ENCODE data around the gene C10orf67. TPM values are rescaled to one million over a fixed set of nuclear protein-coding genes. Genes with fewer than 3 reads are reported as not detected.
"Not testable (repeated sequence)": the region's sequence is repeated elsewhere in the genome, so short reads cannot be mapped to it uniquely, and the experiment has no call there.

C10orf67 gene
- total RNA-seq, 1 experiment from 2014 or later = 0.07 TPM

DNA sequence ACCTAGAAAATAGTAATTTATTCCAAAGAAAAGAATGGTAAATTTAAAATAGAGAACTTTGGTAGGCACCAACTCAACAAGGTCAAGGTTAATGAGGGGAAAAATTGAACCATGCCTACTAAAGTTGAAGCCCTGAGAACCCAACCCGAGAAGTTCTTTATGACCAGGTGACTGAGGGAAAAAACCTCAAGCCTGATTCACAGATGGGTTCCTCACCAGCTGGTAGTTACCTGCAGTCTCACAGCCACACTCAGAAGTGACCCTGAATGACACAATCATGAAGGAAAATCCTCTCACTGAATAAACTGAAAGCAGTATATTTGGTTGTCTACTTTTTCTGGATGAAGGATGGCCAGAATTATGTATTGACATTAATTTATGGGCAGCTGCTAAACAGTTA, 7.0 kb downstream of the C10orf67 start:
- in situ Hi-C loops (cut with HindIII; ENCODE audit: low pct_unique_long_range_greater_than_20kb, low sequenced_read_pairs) = no loop called here
- DNase-seq (ENCODE audit: low read depth) = no peak

- DNase-seq (ENCODE audit: low read depth) = no peak
- in situ Hi-C loops (cut with HindIII; ENCODE audit: low pct_unique_long_range_greater_than_20kb, low sequenced_read_pairs) = no loop called here
These were observed 12.9 kb downstream of the C10orf67 start for GRCh38 chr10:23331567-23332301.

- in situ Hi-C loops (cut with HindIII; ENCODE audit: low pct_unique_long_range_greater_than_20kb, low sequenced_read_pairs) = no loop called here
These were observed 13.6 kb downstream of the C10orf67 start for GRCh38 chr10:23330948-23331347.

DNA sequence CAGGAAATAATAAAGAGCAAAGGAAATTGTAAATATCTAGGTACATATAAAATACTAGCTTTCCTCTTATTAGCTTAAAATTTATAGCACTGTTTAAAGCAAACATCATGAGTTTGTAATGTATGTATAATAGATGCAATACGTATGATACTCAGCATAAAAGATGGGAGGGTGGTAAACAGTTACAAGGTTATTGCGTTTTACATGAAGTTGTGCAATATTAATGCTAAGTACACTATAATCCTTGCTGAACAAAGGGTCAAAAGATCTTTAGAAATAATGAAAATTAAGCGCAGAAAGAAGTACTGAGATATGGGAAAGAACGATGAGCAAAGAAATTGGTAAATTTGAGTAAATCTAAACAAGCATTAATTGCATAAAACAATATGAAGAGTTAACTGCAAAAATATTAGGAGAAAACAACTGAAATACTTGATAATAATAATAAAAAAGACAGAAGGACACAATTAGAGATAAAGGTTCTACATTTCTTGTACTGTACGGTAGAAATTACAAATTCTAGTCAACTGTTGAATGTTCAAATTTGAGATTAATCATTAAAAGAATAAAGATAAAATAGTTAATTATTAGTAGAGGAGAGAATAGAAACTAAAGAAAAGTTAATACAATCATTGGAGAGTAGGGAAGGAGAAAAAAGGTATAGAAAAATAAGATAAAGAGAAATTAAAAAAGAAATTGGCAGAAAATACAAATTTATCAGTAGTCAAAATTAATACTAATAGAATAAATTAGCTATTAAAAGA, 17.9 kb downstream of the C10orf67 start:
- no peak for DNase-seq (ENCODE audit: low read depth)
- in situ Hi-C loops (cut with HindIII; ENCODE audit: low pct_unique_long_range_greater_than_20kb, low sequenced_read_pairs) = no loop called here

More at GRCh38 chr10:23330948-23331347, 13.6 kb downstream of the C10orf67 start:
- no peak for DNase-seq (ENCODE audit: low read depth)

GRCh38 chr10:23325132-23325531, 19.5 kb downstream of the C10orf67 start:
- DNase-seq (ENCODE audit: low read depth) = no peak
- in situ Hi-C loops (cut with HindIII; ENCODE audit: low pct_unique_long_range_greater_than_20kb, low sequenced_read_pairs) = no loop called here

- in situ Hi-C loops (cut with HindIII; ENCODE audit: low pct_unique_long_range_greater_than_20kb, low sequenced_read_pairs) = no loop called here
- no peak for DNase-seq (ENCODE audit: low read depth)
These were observed 20.2 kb downstream of the C10orf67 start for GRCh38 chr10:23324351-23324750.

GRCh38 chr10:23322082-23322481, 22.5 kb downstream of the C10orf67 start:
- in situ Hi-C loops (cut with HindIII; ENCODE audit: low pct_unique_long_range_greater_than_20kb, low sequenced_read_pairs) = no loop called here
- DNase-seq (ENCODE audit: low read depth) = no peak

DNA sequence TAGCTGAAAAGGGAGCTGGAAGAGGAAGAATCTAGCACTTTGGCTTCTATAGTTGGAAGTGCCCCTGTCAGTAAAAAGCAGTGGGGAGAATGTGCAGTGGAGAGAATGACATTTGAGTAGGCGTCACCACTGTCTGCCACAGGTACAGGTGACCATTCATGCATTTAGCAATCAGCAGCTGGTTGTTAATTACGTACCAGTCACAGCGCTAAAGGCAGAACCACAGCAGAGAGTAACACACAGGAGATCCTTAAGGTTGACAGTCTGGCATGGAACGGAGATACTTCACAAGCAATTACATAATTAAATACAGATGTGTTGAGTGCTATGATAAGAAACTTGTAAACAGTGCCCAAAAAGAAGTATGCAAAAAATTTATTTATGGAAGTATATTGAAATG, 24.8 kb downstream of the C10orf67 start:
- in situ Hi-C loops (cut with HindIII; ENCODE audit: low pct_unique_long_range_greater_than_20kb, low sequenced_read_pairs) = no loop called here
- no peak for DNase-seq (ENCODE audit: low read depth)

DNA sequence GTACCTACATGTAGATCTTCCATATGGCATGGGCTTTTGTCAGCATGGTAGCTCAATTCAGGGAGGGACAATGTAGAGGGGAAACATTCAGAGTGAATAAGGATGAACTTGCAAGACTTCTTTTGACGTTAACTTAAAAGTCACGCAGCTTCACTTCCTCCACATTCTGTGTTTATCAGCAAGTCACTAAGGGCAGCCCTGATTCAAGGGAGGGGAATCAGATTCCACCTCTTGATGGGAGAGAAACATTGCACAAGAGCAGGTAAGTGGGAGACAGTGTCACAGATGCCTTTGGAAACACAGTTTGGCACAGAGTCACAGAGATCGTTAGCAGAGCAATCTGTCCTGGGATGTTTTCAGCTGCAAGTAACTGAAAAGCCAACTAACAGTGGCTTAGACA, 26.2 kb downstream of the C10orf67 start:
- no peak for DNase-seq (ENCODE audit: low read depth)
- in situ Hi-C loops (cut with HindIII; ENCODE audit: low pct_unique_long_range_greater_than_20kb, low sequenced_read_pairs) = no loop called here

GRCh38 chr10:23317416-23317815, 27.2 kb downstream of the C10orf67 start:
- DNase-seq (ENCODE audit: low read depth) = no peak
- in situ Hi-C loops (cut with HindIII; ENCODE audit: low pct_unique_long_range_greater_than_20kb, low sequenced_read_pairs) = no loop called here

DNA sequence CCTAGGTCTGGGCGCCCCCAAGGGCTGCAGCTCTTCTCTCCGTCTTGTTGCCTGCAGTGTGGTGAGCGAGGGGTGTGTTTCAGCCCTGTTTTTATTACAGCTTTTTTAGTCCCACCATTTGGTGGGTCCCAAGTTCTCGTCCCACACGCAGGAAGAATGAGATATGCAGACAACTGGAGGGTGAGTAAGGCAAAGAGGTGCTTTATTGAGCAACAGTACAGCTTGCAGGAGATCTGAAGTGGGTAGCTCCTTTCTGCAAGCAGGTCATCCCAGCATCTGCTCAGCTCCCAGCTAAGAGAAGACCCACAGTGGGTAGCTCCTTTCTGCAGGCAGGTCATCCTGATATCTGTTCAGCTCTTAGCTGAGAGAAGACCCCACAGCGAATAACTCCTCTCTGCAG, 28.2 kb downstream of the C10orf67 start:
- DNase-seq (ENCODE audit: low read depth) = no peak
- in situ Hi-C loops (cut with HindIII; ENCODE audit: low pct_unique_long_range_greater_than_20kb, low sequenced_read_pairs) = no loop called here

GRCh38 chr10:23315966-23316365, 28.6 kb downstream of the C10orf67 start:
- in situ Hi-C loops (cut with HindIII; ENCODE audit: low pct_unique_long_range_greater_than_20kb, low sequenced_read_pairs) = no loop called here
- no peak for DNase-seq (ENCODE audit: low read depth)

DNA sequence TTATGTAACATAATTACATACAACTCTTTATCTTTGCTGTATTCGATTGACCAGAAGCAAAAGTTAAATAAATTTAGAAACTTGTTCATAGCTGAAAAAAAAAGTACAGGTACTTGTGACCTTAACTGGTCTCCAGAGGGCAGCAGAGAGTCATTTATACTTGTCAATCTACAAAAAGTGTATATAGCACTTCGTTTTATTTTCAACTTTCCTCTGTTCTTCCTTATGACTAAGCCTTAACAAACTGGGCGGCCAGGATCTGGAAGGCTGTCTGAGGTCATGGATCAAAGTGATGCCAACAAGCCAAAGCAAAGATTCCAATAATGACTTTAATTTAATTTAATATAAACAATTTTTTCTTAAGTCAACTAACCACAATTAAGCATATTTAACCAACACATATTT, 29.8 kb downstream of the C10orf67 start:
- in situ Hi-C loops (cut with HindIII; ENCODE audit: low pct_unique_long_range_greater_than_20kb, low sequenced_read_pairs) = no loop called here

GRCh38 chr10:23311034-23311433, 33.6 kb downstream of the C10orf67 start:
- in situ Hi-C loops (cut with HindIII; ENCODE audit: low pct_unique_long_range_greater_than_20kb, low sequenced_read_pairs) = no loop called here
- DNase-seq (ENCODE audit: low read depth) = no peak

More for the DNA sequence above, 29.8 kb downstream of the C10orf67 start:
- DNase-seq (ENCODE audit: low read depth) = peak; percentile 57

GRCh38 chr10:23310404-23310803, 34.2 kb downstream of the C10orf67 start:
- in situ Hi-C loops (cut with HindIII; ENCODE audit: low pct_unique_long_range_greater_than_20kb, low sequenced_read_pairs) = no loop called here
- DNase-seq (ENCODE audit: low read depth) = peak; percentile 25

DNA sequence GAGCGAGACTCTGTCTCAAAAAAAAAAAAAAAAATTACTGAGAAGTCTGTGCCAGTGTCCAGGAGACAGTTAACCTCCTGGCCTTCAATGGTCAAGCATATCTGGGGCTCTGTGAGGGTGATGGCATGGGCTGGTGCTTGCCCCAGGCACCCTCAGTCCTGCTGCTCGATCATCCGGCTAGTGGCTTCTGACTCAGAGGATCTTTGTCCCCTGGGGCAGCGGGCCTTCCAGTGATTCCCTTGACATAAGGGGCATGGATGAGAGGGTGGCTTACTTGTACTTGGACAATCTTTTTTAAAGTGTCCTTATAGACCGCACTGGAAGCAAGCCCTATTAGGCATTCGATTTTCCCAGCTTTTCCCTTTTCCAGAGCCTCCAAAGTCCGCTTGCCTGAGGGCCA, 44.6 kb downstream of the C10orf67 start:
- in situ Hi-C loops (cut with HindIII; ENCODE audit: low pct_unique_long_range_greater_than_20kb, low sequenced_read_pairs) = not testable (repeated sequence)

GRCh38 chr10:23294638-23295247, 49.9 kb downstream of the C10orf67 start:
- no peak for DNase-seq (ENCODE audit: low read depth)
- in situ Hi-C loops (cut with HindIII; ENCODE audit: low pct_unique_long_range_greater_than_20kb, low sequenced_read_pairs) = no loop called here

More for the DNA sequence above, 44.6 kb downstream of the C10orf67 start:
- DNase-seq (ENCODE audit: low read depth) = peak; percentile 18

- no peak for DNase-seq (ENCODE audit: low read depth)
- in situ Hi-C loops (cut with HindIII; ENCODE audit: low pct_unique_long_range_greater_than_20kb, low sequenced_read_pairs) = no loop called here
These were observed 50.5 kb downstream of the C10orf67 start for GRCh38 chr10:23293973-23294590.
